Type B pancreatic cell (in vitro differentiated cells): ENCODE data around the gene BIN1. TPM values are rescaled to one million over a fixed set of nuclear protein-coding genes. Genes with fewer than 3 reads are reported as not detected.
"Not testable (repeated sequence)": the region's sequence is repeated elsewhere in the genome, so short reads cannot be mapped to it uniquely, and the experiment has no call there.

Experiments used
- DNase-seq: peaks from one replicate; pipeline ENCODE4 v3.0.0; 2021; ENCODE audit warnings: mixed read lengths; ENCODE audit not compliant: unreplicated experiment; ENCODE audit errors: extremely low spot score
- H3K27ac Mint-ChIP-seq: 2 replicates; pipeline ENCODE4 v1.8.0; 2021; ENCODE audit warnings: mild to moderate bottlenecking, mixed read lengths
- H3K27me3 Mint-ChIP-seq: 2 replicates; pipeline ENCODE4 v1.8.0; 2021; ENCODE audit warnings: mixed read lengths
- H3K36me3 Mint-ChIP-seq: 2 replicates; pipeline ENCODE4 v1.8.0; 2021; ENCODE audit warnings: mixed read lengths
- H3K4me1 Mint-ChIP-seq: one replicate; pipeline ENCODE4 v1.8.0; 2021; ENCODE audit warnings: mixed read lengths; ENCODE audit not compliant: unreplicated experiment
- H3K4me3 Mint-ChIP-seq: 2 replicates; pipeline ENCODE4 v1.8.0; 2021; ENCODE audit warnings: mild to moderate bottlenecking, mixed read lengths
- H3K9me3 Mint-ChIP-seq: 2 replicates; pipeline ENCODE4 v1.8.0; 2021; ENCODE audit warnings: mixed read lengths
- total RNA-seq: library from RNA; stranded (reverse); gene quantifications from 2 replicates; pipeline ENCODE4 v1.2.1, GENCODE V29; 2021; ENCODE audit warnings: low replicate concordance
- TF ChIP-seq, protein P1 (sequence below): fragments of 200-600 bp; sonication (generic); conservative IDR thresholded peaks from 2 replicates; pipeline ENCODE4 v1.5.0; 2021; ENCODE audit warnings: antibody characterized with exemption, mild to moderate bottlenecking

The BIN1 gene
- total RNA-seq, 1 donor from 2014 or later = 63.4 TPM

DNA sequence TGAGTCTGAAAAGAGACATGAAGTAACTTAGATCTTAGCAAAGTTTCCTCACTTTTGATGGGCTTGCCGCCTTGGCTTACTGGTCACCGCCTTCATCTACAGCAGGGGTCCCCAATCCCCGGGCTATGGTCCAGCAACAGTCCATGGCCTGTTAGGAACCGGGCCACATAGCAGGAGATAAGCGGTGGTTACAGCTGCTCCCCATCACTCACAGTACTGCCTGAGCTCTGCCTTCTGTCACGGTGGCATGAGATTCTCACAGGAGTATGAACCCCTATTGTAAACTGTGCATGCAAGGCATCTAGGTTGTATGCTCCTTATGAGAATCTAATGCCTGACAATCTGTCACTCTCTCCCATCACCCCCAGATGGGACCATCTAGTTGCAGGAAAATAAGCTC lies 72.9 kb downstream of the BIN1 start:
- Mint-ChIP-seq H3K27me3 (no peaks in the 10 kb centered on the region), H3K9me3 (peaks cover 4% of the 10 kb centered on the region), H3K36me3 (no peaks in the 10 kb centered on the region), H3K27ac (no peak overlapping the region), H3K4me3 (no peak overlapping the region), H3K4me1 (peaks cover 8% of the 10 kb centered on the region)
- TF ChIP-seq, protein P1, sequence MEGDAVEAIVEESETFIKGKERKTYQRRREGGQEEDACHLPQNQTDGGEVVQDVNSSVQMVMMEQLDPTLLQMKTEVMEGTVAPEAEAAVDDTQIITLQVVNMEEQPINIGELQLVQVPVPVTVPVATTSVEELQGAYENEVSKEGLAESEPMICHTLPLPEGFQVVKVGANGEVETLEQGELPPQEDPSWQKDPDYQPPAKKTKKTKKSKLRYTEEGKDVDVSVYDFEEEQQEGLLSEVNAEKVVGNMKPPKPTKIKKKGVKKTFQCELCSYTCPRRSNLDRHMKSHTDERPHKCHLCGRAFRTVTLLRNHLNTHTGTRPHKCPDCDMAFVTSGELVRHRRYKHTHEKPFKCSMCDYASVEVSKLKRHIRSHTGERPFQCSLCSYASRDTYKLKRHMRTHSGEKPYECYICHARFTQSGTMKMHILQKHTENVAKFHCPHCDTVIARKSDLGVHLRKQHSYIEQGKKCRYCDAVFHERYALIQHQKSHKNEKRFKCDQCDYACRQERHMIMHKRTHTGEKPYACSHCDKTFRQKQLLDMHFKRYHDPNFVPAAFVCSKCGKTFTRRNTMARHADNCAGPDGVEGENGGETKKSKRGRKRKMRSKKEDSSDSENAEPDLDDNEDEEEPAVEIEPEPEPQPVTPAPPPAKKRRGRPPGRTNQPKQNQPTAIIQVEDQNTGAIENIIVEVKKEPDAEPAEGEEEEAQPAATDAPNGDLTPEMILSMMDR = no peak
- no peak for DNase-seq

DNA sequence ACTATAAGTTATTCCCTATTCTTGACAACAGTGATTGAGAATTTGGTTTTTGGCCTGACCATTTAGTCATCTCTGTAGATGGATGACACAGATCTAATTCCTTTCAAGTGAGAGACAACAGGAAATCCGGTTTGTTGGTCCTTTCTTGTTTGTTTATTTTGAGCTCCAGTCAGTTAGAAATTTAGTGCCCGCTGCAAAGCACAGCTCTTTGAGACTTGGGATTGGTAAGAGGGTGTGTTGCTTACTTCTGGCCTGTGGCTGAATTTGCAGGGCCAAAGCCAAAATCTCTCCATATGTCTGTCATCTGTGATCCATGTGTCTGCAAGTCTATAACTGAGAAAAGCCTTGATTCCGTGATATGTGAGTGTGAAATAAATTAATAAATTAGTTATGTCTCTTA lies 74.3 kb downstream of the BIN1 start:
- H3K4me3 Mint-ChIP-seq = no peak overlapping the region
- peaks cover 8% of the 10 kb centered on the region for H3K4me1 Mint-ChIP-seq
- no peaks in the 10 kb centered on the region for H3K27me3 Mint-ChIP-seq
- TF ChIP-seq, protein P1 = no peak
- H3K27ac Mint-ChIP-seq = no peak overlapping the region
- no peaks in the 10 kb centered on the region for H3K9me3 Mint-ChIP-seq
- H3K36me3 Mint-ChIP-seq = no peaks in the 10 kb centered on the region
- DNase-seq = no peak

- H3K36me3 Mint-ChIP-seq = no peaks in the 10 kb centered on the region
- H3K4me1 Mint-ChIP-seq = peaks cover 8% of the 10 kb centered on the region
- no peak overlapping the region for H3K27ac Mint-ChIP-seq
- no peak for DNase-seq
- H3K27me3 Mint-ChIP-seq = peaks cover 8% of the 10 kb centered on the region
- TF ChIP-seq, protein P1 = no peak
- no peaks in the 10 kb centered on the region for H3K9me3 Mint-ChIP-seq
- H3K4me3 Mint-ChIP-seq = no peak overlapping the region
These were observed 77.5 kb downstream of the BIN1 start for GRCh38 chr2:127029350-127030051.

- DNase-seq, H3K36me3 Mint-ChIP-seq, H3K4me3 Mint-ChIP-seq, H3K9me3 Mint-ChIP-seq, H3K27ac Mint-ChIP-seq: not testable (repeated sequence)
- Mint-ChIP-seq H3K27me3 (peaks cover 11% of the 10 kb centered on the region), H3K4me1 (peaks cover 10% of the 10 kb centered on the region)
These were observed 78.2 kb downstream of the BIN1 start for GRCh38 chr2:127028745-127029144.

- peaks cover 16% of the 10 kb centered on the region for H3K27me3 Mint-ChIP-seq
- no peaks in the 10 kb centered on the region for H3K9me3 Mint-ChIP-seq
- no peaks in the 10 kb centered on the region for H3K36me3 Mint-ChIP-seq
- peaks cover 10% of the 10 kb centered on the region for H3K4me1 Mint-ChIP-seq
- no peak overlapping the region for H3K4me3 Mint-ChIP-seq
- no peak overlapping the region for H3K27ac Mint-ChIP-seq
- DNase-seq = no peak
- TF ChIP-seq, protein P1 = no peak
These were observed 79.2 kb downstream of the BIN1 start for GRCh38 chr2:127027715-127028114.

DNA sequence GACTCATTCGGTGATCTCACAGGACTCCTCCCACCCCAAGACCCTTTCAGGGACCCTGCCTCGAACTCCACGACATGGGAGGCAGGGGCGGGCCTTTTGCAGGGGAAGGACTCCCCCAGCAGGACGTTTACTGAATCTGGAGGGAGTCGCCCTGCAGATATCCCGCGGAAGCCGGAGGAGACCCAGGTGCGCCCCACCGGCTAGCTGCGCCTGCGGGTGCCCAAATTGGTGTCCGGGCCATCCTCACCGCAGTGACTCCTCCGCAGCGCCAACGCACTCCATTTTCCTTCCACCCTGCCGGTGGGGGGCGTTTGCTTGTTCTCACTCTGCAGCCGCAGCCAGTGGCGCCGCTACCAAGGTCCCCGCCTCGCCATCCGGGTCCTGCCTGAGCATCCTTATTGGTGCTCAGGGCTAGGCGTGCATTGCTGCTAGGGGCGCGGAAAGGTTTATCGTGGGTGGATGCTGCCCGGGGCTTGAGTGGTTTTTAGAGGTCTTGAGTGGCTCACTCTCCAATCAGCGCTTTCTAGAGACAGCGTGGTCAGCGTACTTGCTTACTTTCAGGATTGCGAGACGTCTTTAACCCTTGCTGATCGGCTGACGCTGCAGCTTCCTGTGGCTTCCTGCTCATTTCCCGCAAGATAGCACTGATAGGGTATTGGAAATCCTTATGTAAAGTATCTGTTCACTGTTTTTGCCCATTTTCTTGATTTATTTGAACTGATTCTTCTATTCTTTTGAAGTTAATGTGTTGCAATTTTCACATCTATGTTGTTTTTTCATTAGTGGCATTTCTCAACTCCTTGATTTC lies 81.4 kb downstream of the BIN1 start:
- Mint-ChIP-seq H3K27ac (peak overlapping the region; percentile 74), H3K36me3 (no peaks in the 10 kb centered on the region), H3K4me3 (peak overlapping the region; percentile 93), H3K9me3 (no peaks in the 10 kb centered on the region), H3K4me1 (peaks cover 10% of the 10 kb centered on the region), H3K27me3 (peaks cover 16% of the 10 kb centered on the region)
- DNase-seq = peak; percentile 86
- TF ChIP-seq, protein P1 = peak; percentile 48
